Measurements from ENCODE around the gene CFDP1. TPM values are rescaled to one million over a fixed set of nuclear protein-coding genes. Genes with fewer than 3 reads are reported as not detected.

The CFDP1 gene
- total and polyA plus RNA-seq, 2 of the 13 experiments (the other 11 are each of a cell fraction or from before 2014, with no cell fraction given) = 78.6 to 153 TPM

DNA sequence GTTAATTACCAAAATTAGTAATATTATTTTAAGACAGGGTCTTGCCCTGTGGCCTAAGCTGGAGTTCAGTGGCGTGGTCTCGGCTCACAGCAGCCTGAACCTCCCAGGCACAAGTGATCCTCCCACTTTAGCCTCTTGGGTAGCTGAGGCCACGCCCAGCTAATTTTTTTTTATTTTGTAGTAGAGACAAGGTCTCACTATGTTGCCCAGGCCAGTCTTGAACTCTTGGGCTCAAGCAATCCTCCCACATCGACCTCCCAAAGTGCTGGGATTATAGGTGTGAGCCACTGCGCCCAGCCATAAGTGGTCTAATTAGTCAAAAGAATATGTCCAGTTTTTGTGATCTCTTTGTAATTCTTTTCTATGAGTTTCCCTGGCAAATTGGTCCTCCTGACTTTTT, 12.0 kb upstream of the CFDP1 start:
- Histone ChIP-seq H3K27ac (ENCODE audit: extremely low read length, insufficient read depth, low read length) (no peak overlapping the region), H3K27me3 (ENCODE audit: control insufficient read depth in 1 of 2, insufficient read depth in 2 of 2, low read length in 2 of 2) (no peaks in the 10 kb centered on the region), H3K4me2 (ENCODE audit: low read depth, low read length) (no peak overlapping the region), H3K4me1 (ENCODE audit: insufficient read depth, low read length) (peaks cover 15% of the 10 kb centered on the region), H2AFZ (ENCODE audit: low read length) (no peak overlapping the region), H3K4me3 (replicated peaks in 1 of 3; ENCODE audit: insufficient read depth in 1 of 3, low read depth in 2 of 3, low read length in 3 of 3) (no peak overlapping the region), H3K9me3 (ENCODE audit: low read length) (no peaks in the 10 kb centered on the region), H3K36me3 (replicated peaks in 1 of 2; ENCODE audit: control insufficient read depth in 1 of 2, insufficient read depth in 2 of 2, low read length in 2 of 2) (peaks cover 5 to 33% of the 10 kb centered on the region in 2 experiments; a peak in 4 of 5 replicates), H3K9ac (ENCODE audit: insufficient read depth, low read depth, low read length) (no peak overlapping the region), H4K20me1 (ENCODE audit: insufficient read depth, low read length) (no peaks in the 10 kb centered on the region), H3K79me2 (ENCODE audit: insufficient read depth, low read length) (peaks cover 6% of the 10 kb centered on the region)
- 77% methylated on average over 5 of the region's 5 CpGs for WGBS (ENCODE audit: low lambda C conversion rate)
- DNase-seq (ENCODE audit: low spot score) (no peak), FAIRE-seq (no peak), ATAC-seq (no peak)
- CTCF ChIA-PET (ENCODE audit: low intra/inter-chr PET ratio, low total read pairs) = no interaction called here
- POLR2A ChIA-PET = interaction anchor here (1.9 kb wide), 1 partner anchor 12 kb away, joined by 6 read pairs; the partner anchor contains the start of gene CFDP1
- BruUV-seq (replicated peaks) = no TSS peak
- intact Hi-C loops (cut with micrococcal nuclease; ENCODE audit: unreplicated experiment) (no loop called here), in situ Hi-C loops (cut with HindIII; ENCODE audit: extremely low pct_ligation_motif_present, low pct_unique_long_range_greater_than_20kb) (no loop called here)
- no peak for TF ChIP-seq KAT2B (IDR thresholded peaks at IDR 0.05; ENCODE audit: borderline replicate concordance, low read depth, low read length)
- no peak for TF ChIP-seq ZNF790 (CRISPR knock-in tag; IDR thresholded peaks at IDR 0.05; ENCODE audit: borderline replicate concordance)

DNA sequence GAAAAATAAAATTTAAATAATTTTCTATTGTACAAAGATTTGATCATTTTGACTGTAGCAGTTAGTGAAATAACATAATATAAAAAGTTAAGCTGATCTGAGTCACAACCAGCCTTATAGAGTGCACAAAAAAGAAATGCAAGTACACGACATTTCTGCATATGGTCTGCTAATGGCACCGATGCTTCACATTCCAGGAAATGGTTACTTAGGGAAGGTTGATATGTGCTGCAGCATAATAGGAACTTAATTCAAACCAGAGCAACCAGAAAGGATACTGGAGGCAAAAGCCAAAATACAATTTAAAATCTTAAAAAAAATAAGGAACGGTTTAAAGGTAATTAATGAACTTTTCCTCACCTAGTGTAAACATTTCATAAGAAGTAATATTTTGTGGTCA, 10.0 kb upstream of the CFDP1 start:
- Histone ChIP-seq H3K9ac (ENCODE audit: insufficient read depth, low read depth, low read length) (no peak overlapping the region), H4K20me1 (ENCODE audit: insufficient read depth, low read length) (no peaks in the 10 kb centered on the region), H3K79me2 (ENCODE audit: insufficient read depth, low read length) (no peaks in the 10 kb centered on the region), H3K4me2 (ENCODE audit: low read depth, low read length) (no peak overlapping the region), H3K4me3 (replicated peaks in 1 of 3; ENCODE audit: insufficient read depth in 1 of 3, low read depth in 2 of 3, low read length in 3 of 3) (no peak overlapping the region), H2AFZ (ENCODE audit: low read length) (no peak overlapping the region), H3K27me3 (ENCODE audit: control insufficient read depth in 1 of 2, insufficient read depth in 2 of 2, low read length in 2 of 2) (no peaks in the 10 kb centered on the region), H3K36me3 (replicated peaks in 1 of 2; ENCODE audit: control insufficient read depth in 1 of 2, insufficient read depth in 2 of 2, low read length in 2 of 2) (peaks cover 1 to 22% of the 10 kb centered on the region in 2 experiments; a peak in 3 of 5 replicates), H3K9me3 (ENCODE audit: low read length) (no peaks in the 10 kb centered on the region), H3K27ac (ENCODE audit: extremely low read length, insufficient read depth, low read length) (no peak overlapping the region), H3K4me1 (ENCODE audit: insufficient read depth, low read length) (peaks cover 15% of the 10 kb centered on the region)
- ChIA-PET POLR2A (interaction anchor here (1.9 kb wide), 1 partner anchor 10 kb away, joined by 6 read pairs; the partner anchor contains the start of gene CFDP1), CTCF (ENCODE audit: low intra/inter-chr PET ratio, low total read pairs) (no interaction called here)
- BruUV-seq (replicated peaks) = no TSS peak
- intact Hi-C loops (cut with micrococcal nuclease; ENCODE audit: unreplicated experiment) (no loop called here), in situ Hi-C loops (cut with HindIII; ENCODE audit: extremely low pct_ligation_motif_present, low pct_unique_long_range_greater_than_20kb) (no loop called here)
- no peak for DNase-seq (ENCODE audit: low spot score)
- 95% methylated on average over 3 of the region's 3 CpGs for WGBS (ENCODE audit: low lambda C conversion rate)
- ATAC-seq = no peak
- no peak for FAIRE-seq
- TF ChIP-seq ZNF614 (CRISPR knock-in tag; IDR thresholded peaks at IDR 0.05; ENCODE audit: borderline replicate concordance) = no peak
- no peak for TF ChIP-seq ZC3H4 (CRISPR knock-in tag; IDR thresholded peaks at IDR 0.05; ENCODE audit: borderline replicate concordance)
- TF ChIP-seq, protein P1, sequence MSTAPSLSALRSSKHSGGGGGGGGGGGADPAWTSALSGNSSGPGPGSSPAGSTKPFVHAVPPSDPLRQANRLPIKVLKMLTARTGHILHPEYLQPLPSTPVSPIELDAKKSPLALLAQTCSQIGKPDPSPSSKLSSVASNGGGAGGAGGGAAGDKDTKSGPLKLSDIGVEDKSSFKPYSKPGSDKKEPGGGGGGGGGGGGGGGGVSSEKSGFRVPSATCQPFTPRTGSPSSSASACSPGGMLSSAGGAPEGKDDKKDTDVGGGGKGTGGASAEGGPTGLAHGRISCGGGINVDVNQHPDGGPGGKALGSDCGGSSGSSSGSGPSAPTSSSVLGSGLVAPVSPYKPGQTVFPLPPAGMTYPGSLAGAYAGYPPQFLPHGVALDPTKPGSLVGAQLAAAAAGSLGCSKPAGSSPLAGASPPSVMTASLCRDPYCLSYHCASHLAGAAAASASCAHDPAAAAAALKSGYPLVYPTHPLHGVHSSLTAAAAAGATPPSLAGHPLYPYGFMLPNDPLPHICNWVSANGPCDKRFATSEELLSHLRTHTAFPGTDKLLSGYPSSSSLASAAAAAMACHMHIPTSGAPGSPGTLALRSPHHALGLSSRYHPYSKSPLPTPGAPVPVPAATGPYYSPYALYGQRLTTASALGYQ (CRISPR knock-in tag; IDR thresholded peaks at IDR 0.05) = no peak
- TF ChIP-seq BRD4 (CRISPR knock-in tag; IDR thresholded peaks at IDR 0.05) = no peak
- TF ChIP-seq NFE2L2 (IDR thresholded peaks at IDR 0.05; ENCODE audit: low read length) = no peak
- TF ChIP-seq, protein P2, sequence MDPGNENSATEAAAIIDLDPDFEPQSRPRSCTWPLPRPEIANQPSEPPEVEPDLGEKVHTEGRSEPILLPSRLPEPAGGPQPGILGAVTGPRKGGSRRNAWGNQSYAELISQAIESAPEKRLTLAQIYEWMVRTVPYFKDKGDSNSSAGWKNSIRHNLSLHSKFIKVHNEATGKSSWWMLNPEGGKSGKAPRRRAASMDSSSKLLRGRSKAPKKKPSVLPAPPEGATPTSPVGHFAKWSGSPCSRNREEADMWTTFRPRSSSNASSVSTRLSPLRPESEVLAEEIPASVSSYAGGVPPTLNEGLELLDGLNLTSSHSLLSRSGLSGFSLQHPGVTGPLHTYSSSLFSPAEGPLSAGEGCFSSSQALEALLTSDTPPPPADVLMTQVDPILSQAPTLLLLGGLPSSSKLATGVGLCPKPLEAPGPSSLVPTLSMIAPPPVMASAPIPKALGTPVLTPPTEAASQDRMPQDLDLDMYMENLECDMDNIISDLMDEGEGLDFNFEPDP (CRISPR knock-in tag; conservative IDR thresholded peaks at IDR 0.05) = no peak
- TF ChIP-seq, protein P3, sequence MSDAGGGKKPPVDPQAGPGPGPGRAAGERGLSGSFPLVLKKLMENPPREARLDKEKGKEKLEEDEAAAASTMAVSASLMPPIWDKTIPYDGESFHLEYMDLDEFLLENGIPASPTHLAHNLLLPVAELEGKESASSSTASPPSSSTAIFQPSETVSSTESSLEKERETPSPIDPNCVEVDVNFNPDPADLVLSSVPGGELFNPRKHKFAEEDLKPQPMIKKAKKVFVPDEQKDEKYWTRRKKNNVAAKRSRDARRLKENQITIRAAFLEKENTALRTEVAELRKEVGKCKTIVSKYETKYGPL (CRISPR knock-in tag; IDR thresholded peaks at IDR 0.05) = no peak
- no peak for TF ChIP-seq ZFAT (CRISPR knock-in tag; conservative IDR thresholded peaks at IDR 0.05)
- TF ChIP-seq, protein P4, sequence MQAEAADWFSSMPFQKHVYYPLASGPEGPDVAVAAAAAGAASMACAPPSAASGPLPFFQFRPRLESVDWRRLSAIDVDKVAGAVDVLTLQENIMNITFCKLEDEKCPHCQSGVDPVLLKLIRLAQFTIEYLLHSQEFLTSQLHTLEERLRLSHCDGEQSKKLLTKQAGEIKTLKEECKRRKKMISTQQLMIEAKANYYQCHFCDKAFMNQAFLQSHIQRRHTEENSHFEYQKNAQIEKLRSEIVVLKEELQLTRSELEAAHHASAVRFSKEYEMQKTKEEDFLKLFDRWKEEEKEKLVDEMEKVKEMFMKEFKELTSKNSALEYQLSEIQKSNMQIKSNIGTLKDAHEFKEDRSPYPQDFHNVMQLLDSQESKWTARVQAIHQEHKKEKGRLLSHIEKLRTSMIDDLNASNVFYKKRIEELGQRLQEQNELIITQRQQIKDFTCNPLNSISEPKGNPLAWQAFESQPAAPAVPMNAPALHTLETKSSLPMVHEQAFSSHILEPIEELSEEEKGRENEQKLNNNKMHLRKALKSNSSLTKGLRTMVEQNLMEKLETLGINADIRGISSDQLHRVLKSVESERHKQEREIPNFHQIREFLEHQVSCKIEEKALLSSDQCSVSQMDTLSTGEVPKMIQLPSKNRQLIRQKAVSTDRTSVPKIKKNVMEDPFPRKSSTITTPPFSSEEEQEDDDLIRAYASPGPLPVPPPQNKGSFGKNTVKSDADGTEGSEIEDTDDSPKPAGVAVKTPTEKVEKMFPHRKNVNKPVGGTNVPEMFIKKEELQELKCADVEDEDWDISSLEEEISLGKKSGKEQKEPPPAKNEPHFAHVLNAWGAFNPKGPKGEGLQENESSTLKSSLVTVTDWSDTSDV (CRISPR knock-in tag; IDR thresholded peaks at IDR 0.05) = no peak
- no peak for TF ChIP-seq EHMT2 (IDR thresholded peaks at IDR 0.05; ENCODE audit: borderline replicate concordance, low read depth, low read length)
- no peak for TF ChIP-seq ARNT (IDR thresholded peaks at IDR 0.05)

Measured in HepG2 (cell line).